ENCODE measurements around the gene PPP1R7.

DNA sequence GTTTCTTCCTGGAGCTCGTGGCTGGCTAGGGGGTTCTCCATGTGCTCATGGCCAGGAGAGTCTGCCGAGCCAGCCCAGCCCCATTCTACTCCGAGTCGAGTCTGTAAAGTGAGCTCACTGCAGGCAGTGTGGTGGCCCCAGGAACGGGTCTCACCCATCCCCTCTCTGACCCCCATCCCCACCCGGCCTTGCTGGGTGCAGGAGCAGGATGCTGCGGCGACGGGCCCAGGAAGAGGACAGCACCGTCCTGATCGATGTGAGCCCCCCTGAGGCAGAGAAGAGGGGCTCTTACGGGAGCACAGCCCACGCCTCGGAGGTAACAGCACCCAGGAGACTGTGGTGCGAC is 39.6 kb downstream of the PPP1R7 start:
- TF ChIP-seq, protein P1, sequence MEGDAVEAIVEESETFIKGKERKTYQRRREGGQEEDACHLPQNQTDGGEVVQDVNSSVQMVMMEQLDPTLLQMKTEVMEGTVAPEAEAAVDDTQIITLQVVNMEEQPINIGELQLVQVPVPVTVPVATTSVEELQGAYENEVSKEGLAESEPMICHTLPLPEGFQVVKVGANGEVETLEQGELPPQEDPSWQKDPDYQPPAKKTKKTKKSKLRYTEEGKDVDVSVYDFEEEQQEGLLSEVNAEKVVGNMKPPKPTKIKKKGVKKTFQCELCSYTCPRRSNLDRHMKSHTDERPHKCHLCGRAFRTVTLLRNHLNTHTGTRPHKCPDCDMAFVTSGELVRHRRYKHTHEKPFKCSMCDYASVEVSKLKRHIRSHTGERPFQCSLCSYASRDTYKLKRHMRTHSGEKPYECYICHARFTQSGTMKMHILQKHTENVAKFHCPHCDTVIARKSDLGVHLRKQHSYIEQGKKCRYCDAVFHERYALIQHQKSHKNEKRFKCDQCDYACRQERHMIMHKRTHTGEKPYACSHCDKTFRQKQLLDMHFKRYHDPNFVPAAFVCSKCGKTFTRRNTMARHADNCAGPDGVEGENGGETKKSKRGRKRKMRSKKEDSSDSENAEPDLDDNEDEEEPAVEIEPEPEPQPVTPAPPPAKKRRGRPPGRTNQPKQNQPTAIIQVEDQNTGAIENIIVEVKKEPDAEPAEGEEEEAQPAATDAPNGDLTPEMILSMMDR (IDR thresholded peaks at IDR 0.05 in 8 of 11, conservative IDR thresholded peaks at IDR 0.05 in 3 of 11): no peak
- TF ChIP-seq POLR2A (IDR thresholded peaks at IDR 0.05): no peak
